Mesothelial cell of epicardium (in vitro differentiated cells): ENCODE data around the gene PHF3. TPM values are rescaled to one million over a fixed set of nuclear protein-coding genes. Genes with fewer than 3 reads are reported as not detected.

Source experiments
- DNase-seq, 2 experiments: peaks; one replicate each; pipeline ENCODE4 v3.0.0; 2021; ENCODE audit warnings: low spot score in 2 of 2; ENCODE audit not compliant: unreplicated experiment in 2 of 2
- H3K27ac Mint-ChIP-seq: 2 replicates; pipeline ENCODE4 v1.8.0; 2021; ENCODE audit warnings: mixed read lengths
- H3K27me3 Mint-ChIP-seq: 2 replicates; pipeline ENCODE4 v1.8.0; 2021; ENCODE audit warnings: low read depth, mixed read lengths
- H3K36me3 Mint-ChIP-seq: 2 replicates; pipeline ENCODE4 v1.8.0; 2021; ENCODE audit warnings: mixed read lengths
- H3K4me1 Mint-ChIP-seq: 2 replicates; pipeline ENCODE4 v1.8.0; 2021; ENCODE audit warnings: mixed read lengths
- H3K4me3 Mint-ChIP-seq: 2 replicates; pipeline ENCODE4 v1.8.0; 2021; ENCODE audit warnings: mild to moderate bottlenecking, moderate library complexity, mixed read lengths
- H3K9me3 Mint-ChIP-seq: 2 replicates; pipeline ENCODE4 v1.8.0; 2021; ENCODE audit warnings: mixed read lengths
- total RNA-seq: library from RNA; stranded (reverse); gene quantifications from 3 replicates; pipeline ENCODE4 v1.2.1, GENCODE V29; 2021
- TF ChIP-seq, protein P1 (sequence below): fragments of 200-600 bp; sonication (generic); IDR thresholded peaks from one replicate; pipeline ENCODE4 v1.5.0; 2021; ENCODE audit warnings: antibody characterized with exemption; ENCODE audit not compliant: unreplicated experiment

The PHF3 gene
- total RNA-seq, 1 donor from 2014 or later: 67.1 TPM

DNA sequence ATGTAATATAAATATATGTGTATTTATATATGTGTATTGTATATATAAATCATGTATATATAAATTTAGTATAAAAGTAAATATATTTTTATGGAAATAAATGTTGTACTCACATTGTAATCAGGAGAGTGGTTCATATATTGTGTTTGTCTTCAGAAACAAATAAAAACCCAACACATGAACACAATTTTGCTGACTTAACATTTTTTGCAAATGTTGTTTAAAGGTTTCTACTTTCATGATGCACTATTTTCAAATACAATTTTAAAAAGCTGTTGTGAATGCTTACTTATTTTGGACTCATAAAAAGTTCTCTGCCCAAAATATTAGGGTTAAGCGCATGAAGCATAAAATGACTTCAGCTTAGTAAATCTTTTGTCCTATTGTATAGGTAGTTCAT, 24.0 kb upstream of the PHF3 start:
- no peaks in the 10 kb centered on the region for H3K36me3 Mint-ChIP-seq
- no peaks in the 10 kb centered on the region for H3K9me3 Mint-ChIP-seq
- TF ChIP-seq, protein P1, sequence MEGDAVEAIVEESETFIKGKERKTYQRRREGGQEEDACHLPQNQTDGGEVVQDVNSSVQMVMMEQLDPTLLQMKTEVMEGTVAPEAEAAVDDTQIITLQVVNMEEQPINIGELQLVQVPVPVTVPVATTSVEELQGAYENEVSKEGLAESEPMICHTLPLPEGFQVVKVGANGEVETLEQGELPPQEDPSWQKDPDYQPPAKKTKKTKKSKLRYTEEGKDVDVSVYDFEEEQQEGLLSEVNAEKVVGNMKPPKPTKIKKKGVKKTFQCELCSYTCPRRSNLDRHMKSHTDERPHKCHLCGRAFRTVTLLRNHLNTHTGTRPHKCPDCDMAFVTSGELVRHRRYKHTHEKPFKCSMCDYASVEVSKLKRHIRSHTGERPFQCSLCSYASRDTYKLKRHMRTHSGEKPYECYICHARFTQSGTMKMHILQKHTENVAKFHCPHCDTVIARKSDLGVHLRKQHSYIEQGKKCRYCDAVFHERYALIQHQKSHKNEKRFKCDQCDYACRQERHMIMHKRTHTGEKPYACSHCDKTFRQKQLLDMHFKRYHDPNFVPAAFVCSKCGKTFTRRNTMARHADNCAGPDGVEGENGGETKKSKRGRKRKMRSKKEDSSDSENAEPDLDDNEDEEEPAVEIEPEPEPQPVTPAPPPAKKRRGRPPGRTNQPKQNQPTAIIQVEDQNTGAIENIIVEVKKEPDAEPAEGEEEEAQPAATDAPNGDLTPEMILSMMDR: no peak
- no peak for DNase-seq
- peaks cover 4% of the 10 kb centered on the region for H3K4me1 Mint-ChIP-seq
- peaks cover 10% of the 10 kb centered on the region for H3K27me3 Mint-ChIP-seq
- H3K4me3 Mint-ChIP-seq: no peak overlapping the region
- no peak overlapping the region for H3K27ac Mint-ChIP-seq

DNA sequence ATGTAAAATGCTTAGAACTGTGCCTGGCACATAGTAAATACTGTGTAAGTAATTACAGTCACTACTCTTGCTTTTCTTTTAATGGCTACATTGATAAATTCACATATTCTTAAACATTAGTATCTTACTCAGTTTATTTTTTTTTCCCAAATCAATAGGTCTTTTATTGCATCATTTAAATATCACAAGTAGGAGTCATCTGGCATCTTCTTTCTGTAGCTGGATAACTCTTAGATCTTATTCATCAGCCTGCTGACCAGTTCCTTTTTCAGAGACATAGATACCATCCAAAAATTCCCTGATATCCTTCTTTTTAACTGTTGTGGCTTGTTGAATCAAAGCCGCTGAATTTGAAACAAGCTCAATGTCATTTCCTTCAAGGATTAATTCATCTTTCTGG, 20.0 kb upstream of the PHF3 start:
- H3K27ac Mint-ChIP-seq: no peak overlapping the region
- TF ChIP-seq, protein P1: no peak
- peaks cover 32% of the 10 kb centered on the region for H3K27me3 Mint-ChIP-seq
- peaks cover 4% of the 10 kb centered on the region for H3K4me1 Mint-ChIP-seq
- H3K9me3 Mint-ChIP-seq: no peaks in the 10 kb centered on the region
- no peak overlapping the region for H3K4me3 Mint-ChIP-seq
- no peaks in the 10 kb centered on the region for H3K36me3 Mint-ChIP-seq
- DNase-seq: no peak

DNA sequence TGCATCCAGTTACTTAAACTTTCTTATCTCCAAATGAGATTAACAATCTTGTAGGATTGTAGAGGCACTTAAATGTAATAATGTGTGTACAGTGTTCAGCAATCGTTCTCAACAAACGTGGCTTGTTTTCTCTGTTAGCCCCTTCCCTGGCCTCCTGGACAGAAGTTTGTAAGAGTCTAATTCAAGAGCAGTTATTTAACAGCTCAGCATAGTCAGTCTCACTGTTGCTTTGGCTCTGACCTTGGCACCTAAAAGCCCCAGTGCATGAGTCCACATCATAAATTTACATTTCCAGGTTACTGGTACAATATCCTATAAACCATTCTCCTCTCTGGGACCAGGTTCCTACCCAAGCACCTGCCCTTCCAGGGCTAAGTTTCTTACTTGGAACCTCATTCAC, 11.5 kb upstream of the PHF3 start:
- DNase-seq: no peak
- no peak overlapping the region for H3K4me3 Mint-ChIP-seq
- no peak overlapping the region for H3K27ac Mint-ChIP-seq
- H3K4me1 Mint-ChIP-seq: no peaks in the 10 kb centered on the region
- H3K9me3 Mint-ChIP-seq: no peaks in the 10 kb centered on the region
- TF ChIP-seq, protein P1: no peak
- H3K36me3 Mint-ChIP-seq: no peaks in the 10 kb centered on the region
- peaks cover 28% of the 10 kb centered on the region for H3K27me3 Mint-ChIP-seq

DNA sequence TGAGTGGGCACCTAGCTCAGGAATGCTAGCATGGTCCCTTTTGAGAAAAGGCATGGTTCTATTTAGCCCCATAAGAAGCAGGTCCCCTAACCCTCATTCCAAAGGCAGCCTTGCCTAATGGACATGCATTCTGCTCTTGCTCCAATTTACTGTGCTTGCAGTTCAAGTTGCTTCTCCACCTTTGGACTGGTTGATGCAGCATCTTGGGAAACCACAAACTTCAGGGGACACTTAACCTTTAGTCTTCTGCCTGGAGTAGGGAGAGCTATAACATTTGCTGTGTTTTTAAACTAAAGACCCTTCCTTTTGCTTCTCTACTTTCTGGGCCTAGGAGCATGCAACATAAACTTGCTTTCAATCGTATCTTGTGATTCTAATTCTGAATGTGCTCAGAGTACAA, 5.1 kb upstream of the PHF3 start:
- no peaks in the 10 kb centered on the region for H3K36me3 Mint-ChIP-seq
- TF ChIP-seq, protein P1: no peak
- H3K9me3 Mint-ChIP-seq: no peaks in the 10 kb centered on the region
- no peak overlapping the region for H3K4me3 Mint-ChIP-seq
- H3K27ac Mint-ChIP-seq: no peak overlapping the region
- no peak for DNase-seq
- H3K27me3 Mint-ChIP-seq: peaks cover 16% of the 10 kb centered on the region
- peaks cover 10% of the 10 kb centered on the region for H3K4me1 Mint-ChIP-seq

DNA sequence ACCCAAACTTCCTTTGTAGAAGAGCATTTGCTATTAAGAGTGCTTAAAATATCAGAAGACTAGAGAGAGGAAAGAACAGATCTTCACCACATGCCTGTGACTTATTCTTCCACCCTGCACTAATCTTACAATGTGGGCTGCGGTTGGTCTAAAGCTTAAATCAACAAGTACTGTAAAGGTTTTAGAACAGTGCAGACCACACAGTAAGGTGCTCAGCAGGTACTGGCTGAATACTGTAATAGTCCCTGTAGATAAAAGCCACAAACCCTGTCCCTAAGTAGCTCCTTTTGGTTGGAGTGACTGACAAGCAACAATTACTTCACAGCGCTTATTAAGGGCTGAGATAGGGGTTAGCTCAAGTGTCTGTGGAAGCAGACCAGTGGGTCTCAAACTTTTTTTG, 972 bp upstream of the PHF3 start:
- no peak for DNase-seq
- H3K36me3 Mint-ChIP-seq: no peaks in the 10 kb centered on the region
- H3K9me3 Mint-ChIP-seq: no peaks in the 10 kb centered on the region
- TF ChIP-seq, protein P1: no peak
- peak overlapping the region; percentile 83 for H3K27ac Mint-ChIP-seq
- peaks cover 10% of the 10 kb centered on the region for H3K27me3 Mint-ChIP-seq
- peaks cover 32% of the 10 kb centered on the region for H3K4me1 Mint-ChIP-seq
- H3K4me3 Mint-ChIP-seq: peak overlapping the region; percentile 95

DNA sequence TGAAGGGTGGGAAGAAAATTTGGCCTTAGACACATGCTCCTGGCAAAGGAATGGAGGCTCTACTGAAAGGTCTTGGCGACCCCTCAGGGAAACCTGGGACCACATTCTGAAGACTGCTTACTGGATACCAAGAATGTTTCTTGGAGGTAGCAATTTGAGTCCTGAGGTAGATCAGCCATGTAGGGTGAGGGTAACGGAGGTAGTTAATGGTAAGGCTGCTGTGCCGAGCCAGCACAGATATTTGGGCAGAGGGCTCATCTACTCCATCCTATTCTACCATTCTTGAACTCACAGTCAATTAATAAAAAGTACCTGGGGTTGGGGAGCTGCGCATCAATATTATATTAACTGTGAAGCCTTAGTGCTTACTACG, 401 bp upstream of the PHF3 start:
- no peaks in the 10 kb centered on the region for H3K36me3 Mint-ChIP-seq
- peaks cover 38% of the 10 kb centered on the region for H3K4me1 Mint-ChIP-seq
- peaks cover 8% of the 10 kb centered on the region for H3K27me3 Mint-ChIP-seq
- no peak for DNase-seq
- peak overlapping the region; percentile 83 for H3K27ac Mint-ChIP-seq
- H3K4me3 Mint-ChIP-seq: peak overlapping the region; percentile 95
- H3K9me3 Mint-ChIP-seq: no peaks in the 10 kb centered on the region
- TF ChIP-seq, protein P1: no peak
